GM18519 (cell line): ENCODE data around the gene NR2C1.
"Not testable (repeated sequence)": the region's sequence is repeated elsewhere in the genome, so short reads cannot be mapped to it uniquely, and the experiment has no call there.

Experiments used
- ATAC-seq: cut with Tn5 transposase; IDR thresholded peaks from one replicate; pipeline ENCODE4 v1.9.1; 2021; ENCODE audit warnings: mild to moderate bottlenecking, moderate library complexity; ENCODE audit not compliant: unreplicated experiment, low FRiP score

NR2C1 gene

DNA sequence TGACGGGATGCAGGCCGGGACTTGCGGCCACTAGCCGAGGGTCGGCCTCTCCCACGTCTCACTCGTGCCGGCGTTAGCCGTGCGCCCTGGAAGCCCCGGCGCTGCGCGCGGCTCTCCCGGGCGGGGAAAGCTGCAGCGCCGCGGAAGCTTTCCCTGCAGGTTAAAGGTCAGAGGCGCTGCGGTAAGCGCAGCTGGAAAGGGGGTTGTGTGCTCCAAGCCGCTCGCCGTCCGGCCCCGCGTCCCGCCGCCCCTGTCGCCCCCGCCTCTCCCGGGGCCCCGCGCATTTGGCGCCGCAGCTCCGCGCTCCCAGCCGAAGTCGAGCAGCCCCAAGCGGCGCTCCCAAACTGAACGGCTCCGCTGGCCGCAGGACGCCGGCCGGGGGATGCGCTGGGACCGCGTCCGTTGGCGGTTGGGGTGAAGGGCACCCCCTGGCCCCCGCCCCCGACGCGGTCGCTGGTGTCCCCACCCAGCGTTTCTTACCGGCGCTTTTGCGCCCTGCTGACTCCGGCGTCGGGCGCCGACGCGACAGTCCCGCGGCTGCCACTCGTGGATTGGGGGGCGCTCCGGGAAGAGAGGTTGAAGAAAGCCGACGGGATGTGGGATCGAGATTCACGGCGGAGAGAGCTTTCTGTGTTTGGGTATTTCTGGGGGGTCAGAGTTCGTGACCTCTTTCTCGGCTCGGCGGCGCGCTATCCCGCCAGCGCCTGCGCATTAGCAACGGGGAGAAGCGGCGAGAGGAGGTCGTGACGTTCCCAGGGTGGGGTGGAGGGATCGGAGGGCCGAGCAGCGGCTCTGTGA, at the start of gene NR2C1:
TSS of gene NR2C1 (minus strand) at position 719 of the 798 bp plus-strand sequence. CDS start 6,234 bp downstream, outside the sequence.
- ATAC-seq: no peak

GRCh38 chr12:95118788-95119179, 45.4 kb upstream of the NR2C1 start:
- no peak for ATAC-seq

DNA sequence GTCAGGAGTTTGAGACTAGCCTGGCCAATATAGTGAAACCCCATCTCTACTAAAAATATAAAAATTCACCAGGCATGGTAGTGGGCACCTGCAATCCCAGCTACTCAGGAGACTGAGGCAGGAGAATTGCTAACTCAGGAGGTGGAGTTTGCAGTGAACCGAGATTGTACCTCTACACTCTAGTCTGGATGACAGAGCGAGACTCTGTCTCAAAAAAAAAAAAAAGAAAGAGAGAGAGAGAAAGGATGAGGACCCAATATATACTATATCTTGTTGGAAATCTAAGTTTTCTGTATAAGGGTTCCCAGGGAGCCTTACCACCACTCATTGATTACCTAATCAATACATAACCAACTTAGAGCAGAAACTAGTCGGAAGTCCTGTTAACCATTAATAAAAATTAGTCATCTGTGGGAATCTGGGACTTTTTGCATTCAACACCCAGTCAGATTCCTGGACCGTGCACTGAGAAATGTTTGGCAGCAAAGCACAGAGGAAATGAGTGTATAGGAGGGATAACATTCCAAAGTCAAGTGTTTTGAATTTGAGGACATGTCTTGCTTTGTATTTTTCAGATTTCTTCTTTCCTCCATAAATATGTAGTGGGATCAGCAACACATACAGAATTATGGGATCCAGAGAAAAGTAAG, 44.8 kb upstream of the NR2C1 start:
- no peak for ATAC-seq

DNA sequence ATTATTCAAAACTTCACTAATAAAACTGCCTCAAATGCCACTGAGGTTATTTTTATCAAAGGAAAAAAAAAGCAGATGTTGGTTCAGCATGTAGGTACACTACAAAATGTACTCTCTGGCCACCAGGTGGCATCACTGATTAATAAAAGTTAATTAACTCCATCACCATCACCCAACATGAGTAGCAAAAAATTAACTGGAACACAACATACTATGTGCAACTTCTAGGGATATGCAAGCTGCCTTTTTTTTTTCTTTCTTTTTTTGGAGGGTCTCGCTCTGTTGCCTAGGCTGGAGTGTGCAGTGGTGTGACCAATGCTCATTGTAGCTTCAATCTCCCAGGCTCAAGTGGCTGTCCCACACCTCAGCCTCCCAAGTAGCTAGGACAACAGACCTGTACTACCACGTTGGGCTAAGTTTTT, 43.8 kb upstream of the NR2C1 start:
- ATAC-seq: peak; percentile 61

DNA sequence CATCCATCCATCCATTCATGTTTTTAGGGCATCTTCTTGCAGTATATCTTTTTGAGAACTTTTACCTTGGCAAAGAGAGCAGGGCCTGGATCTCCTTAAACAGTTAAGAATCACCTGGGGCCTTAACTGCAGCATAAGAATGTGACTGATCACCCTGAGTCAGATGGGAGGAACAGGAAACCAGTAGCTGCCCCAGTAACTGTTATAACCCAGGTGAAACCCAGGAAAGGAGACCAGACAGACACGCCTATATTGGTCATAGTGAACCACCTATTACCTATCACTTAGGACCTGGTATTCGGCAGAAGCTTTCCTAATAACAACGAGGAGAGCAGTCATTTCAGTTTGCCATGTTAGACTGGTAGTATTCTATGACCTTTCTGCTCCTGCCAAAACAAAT, 43.4 kb upstream of the NR2C1 start:
- ATAC-seq: peak; percentile 31

DNA sequence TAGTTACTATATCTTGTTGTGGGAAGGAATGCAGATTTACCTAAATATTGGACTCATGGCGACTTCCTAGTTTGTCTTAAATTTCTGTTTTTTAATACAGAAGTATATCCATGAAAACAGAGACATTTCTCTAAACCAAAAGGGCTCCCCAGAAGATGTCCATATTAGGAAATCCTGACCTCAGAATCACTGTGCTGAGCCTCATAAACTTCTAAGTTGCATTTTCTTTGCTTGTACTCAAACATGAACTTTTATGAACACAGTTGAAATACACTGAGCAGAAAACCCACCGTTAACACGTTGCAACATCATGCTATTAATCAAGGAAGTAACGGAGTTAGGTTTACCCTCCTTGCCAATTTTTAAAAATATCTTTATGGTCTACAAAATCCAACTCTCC, 42.9 kb upstream of the NR2C1 start:
- ATAC-seq: no peak

DNA sequence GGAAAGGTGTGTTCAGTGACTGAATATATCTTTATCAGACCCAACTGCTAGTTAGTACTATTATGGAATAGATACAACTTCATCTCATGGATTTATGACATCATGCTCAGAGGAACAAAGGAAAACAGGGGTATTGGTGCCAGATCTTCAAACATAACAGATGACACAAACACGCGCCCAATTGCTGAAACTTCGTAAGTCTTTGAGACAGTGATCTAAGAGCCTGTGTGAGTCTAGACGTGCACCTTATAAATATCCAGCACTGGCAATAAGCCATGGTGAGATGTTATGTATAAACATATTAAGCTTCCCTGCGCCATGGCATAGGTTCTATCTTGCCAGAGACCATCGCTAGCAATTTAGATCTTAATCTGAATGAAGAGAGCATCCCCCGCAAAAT, 42.2 kb upstream of the NR2C1 start:
- ATAC-seq: no peak

- no peak for ATAC-seq
Measured at GRCh38 chr12:95114766-95115405, 41.5 kb upstream of the NR2C1 start.

GRCh38 chr12:95107362-95107761, 33.9 kb upstream of the NR2C1 start:
- no peak for ATAC-seq

DNA sequence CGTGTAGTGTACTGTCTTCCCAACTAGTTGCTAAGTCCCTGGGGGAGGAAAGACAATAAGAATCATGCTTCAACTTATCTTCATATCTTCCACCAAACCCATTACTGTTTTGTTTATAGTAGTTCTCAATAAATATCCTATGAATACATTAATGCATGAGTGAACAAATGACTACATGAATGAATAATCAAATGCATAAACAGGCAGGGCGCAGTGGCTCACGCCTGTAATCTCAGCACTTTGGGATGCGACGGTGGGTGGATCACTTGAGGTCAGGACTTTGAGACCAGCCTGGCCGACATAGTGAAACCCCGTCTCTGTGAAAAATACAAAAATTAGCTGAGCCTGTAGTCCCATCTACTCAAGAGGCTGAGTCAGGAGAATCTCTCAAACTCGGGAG, 32.1 kb upstream of the NR2C1 start:
- ATAC-seq: no peak

DNA sequence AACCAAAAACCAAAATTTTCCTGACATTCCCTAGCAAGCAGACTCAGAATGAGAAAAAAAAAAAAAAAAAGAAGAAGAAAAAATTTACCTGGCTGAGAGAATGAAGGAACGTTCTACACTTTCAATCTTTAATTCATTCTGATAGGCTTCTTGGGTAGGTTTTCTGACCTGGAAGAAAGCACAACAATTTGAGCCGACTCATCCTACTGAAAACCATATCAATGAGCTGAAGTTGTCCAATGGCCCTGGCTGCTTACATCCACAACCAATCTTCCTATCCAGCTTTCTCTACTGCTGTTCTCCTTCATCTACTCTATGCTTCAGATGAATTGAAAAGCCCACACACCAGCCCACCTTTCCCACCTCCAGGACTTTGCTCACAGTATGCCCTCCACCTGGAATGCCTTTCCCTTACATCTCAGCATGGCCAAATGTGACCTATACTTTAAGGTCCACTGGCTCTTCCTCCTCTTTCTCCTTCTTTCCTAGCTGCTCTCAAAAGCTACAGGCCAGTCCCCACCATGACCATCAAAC, 31.6 kb upstream of the NR2C1 start:
- no peak for ATAC-seq

DNA sequence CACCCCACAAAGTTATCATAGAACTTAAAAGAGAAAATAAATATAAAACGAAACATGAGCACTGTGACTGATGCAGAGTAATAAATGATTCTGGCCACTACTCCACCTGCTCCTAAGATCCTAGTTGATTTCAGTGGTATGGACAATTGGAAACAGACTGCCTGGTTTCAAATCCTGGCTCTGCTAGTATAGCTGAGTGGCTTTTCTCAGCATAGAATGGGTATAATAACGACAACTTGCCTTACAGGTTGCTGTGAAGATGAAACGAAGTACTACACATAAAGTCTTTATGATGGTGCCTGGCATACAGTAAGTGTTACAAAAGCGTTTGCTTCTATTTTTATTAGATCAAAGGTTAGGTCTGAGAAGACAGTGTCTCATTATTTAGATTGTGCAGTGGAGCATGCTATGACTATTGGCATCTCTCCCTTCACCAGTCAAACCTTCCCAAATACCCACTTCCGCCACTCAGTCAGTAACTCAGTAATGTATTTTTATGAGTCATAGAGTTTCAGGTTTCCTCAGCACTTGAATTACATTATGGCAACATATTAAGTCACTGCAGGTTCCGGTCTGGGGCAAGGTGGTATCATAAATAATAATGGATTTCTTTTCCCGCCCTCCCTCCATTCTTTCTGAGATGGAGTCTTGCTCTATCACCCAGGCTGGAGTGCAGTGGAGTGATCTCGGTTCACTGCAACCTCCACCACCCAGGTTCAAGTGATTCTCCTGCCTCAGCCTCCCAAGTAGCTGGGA, 29.7 kb upstream of the NR2C1 start:
- peak; percentile 95 for ATAC-seq

DNA sequence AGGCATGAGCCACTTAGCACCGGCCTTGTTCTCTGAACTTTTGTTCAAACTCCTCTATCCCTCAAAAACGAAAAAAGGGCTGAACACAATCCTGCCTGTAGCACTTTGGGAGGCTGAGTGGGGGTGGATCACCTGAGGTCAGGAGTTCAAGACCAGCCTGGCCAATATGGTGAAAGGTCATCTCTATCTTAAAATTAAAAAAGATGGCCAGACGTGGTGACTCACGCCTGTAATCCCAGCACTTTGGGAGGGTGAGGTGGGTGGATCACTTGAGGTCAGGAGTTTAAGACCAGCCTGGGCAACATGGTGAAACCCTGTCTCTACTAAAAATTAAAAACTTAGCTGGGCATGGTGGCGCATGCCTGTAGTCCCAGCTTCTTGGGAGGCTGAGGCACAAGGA, 28.5 kb upstream of the NR2C1 start:
- ATAC-seq: not testable (repeated sequence)

GRCh38 chr12:95100264-95101190, 27.1 kb upstream of the NR2C1 start:
- no peak for ATAC-seq

- ATAC-seq: no peak
Measured at GRCh38 chr12:95099270-95099790, 25.9 kb upstream of the NR2C1 start.

GRCh38 chr12:95096852-95097251, 23.4 kb upstream of the NR2C1 start:
- ATAC-seq: no peak

DNA sequence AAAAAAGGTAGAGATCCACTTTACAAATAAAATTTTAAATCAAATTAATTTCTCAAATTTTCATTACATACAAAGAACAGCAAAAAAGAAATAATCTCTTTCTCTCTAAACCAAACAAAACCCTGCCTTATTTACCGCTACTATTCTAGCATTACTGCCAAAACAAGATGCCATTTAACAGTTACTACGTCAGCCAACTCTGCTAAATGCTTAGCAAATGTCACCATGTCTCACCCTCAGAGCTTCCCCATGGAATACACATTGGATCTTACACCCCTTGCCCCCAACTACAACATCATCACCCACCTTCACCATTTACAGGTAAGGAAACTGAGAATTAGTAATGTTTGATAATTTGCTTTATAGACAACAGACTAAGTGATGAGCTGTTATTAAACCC, 23.0 kb upstream of the NR2C1 start:
- no peak for ATAC-seq

DNA sequence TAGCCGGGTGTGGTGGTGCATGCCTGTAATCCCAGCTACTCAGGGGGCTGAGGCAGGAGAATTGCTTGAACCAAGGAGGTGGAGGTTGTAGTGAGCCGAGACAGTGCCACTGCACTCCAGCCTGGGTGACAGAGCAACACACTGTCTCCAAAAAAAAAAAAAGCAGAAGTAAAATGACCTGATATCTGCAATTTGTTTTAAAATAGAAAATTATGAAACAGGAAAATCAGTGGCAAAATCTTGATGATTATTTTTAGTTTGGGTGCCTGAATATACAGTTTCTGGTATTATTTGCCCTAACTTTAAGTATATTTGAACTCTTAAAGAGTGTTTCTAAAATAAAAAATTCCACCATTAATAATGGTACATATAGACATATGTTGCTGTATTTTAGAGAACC, 22.4 kb upstream of the NR2C1 start:
- not testable (repeated sequence) for ATAC-seq

DNA sequence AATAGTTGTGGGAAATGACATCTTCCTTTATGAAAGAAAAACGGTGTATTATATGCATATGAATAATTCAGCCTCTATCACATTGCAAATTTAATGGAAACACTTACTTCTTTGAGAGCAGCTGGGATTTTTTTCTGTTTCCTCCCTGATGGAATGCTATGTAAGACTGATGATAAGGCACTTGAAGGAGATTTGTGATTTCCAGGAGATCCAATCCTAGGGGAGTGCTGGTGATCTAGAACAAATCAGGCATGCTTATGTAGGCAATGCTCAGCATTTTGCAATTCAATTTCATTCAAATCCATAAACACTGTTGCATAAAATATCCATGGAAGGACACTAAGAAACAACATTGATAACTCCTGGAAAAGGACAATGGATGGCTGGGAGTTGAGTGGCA, 16.0 kb upstream of the NR2C1 start:
- ATAC-seq: no peak
